Stimulated activated CD8-positive, alpha-beta memory T cell treated with anti-CD3 and anti-CD28 coated beads, Interleukin-4, amount 100 ng/mL, for 1 hour (primary cell): ENCODE measurements around the gene KCNMA1.

Experiments used
- DNase-seq, 2 donors: peaks; one replicate each; pipeline ENCODE4 v3.0.0-alpha.2; 2020; ENCODE audit warnings: low read depth in 2 of 2, low spot score in 1 of 2

KCNMA1 gene

DNA sequence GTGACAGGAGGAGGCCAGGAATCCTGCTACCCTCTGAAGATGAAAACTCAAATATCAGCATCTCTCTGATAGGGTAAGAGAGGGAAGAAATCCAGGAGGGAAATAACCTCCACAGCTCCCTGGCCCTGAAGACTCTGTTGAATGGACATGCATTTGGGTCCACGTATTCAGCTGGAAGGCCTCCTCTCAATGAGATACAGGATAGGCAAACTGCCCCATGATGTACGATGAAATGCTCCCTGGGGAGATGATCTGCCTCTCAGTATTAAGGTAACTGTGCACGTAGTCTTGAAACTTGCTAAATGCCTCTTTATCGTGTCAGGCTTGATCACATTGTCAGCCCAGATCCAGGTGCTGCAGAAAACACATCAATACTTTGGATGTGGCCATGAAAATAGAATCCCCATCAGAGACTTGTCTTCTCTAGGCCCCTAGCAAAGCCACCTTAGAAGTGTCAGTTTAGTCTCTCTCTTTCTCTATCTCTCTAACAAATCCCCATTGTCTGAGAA lies 384.0 kb downstream of the KCNMA1 start:
- DNase-seq, result no peak

DNA sequence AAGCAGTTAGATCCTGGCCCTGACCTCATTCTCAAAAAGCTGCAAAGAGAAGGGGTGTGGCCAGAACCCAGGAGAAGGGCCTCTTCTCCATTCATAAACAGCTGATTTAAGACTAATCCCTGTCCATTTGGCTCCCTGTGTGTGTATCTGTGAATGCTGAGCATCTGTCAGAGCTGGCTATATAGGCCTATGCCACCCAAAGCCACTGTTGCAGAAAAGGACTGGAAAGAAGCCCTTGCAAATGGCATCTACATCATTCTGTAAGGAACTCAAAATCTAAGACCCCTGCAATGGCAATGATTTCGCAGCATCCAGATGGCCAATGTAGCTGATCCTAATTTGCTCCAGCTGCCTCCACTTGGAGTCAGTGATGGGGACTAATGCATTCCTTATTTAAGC lies 384.5 kb downstream of the KCNMA1 start:
- no peak for DNase-seq

DNA sequence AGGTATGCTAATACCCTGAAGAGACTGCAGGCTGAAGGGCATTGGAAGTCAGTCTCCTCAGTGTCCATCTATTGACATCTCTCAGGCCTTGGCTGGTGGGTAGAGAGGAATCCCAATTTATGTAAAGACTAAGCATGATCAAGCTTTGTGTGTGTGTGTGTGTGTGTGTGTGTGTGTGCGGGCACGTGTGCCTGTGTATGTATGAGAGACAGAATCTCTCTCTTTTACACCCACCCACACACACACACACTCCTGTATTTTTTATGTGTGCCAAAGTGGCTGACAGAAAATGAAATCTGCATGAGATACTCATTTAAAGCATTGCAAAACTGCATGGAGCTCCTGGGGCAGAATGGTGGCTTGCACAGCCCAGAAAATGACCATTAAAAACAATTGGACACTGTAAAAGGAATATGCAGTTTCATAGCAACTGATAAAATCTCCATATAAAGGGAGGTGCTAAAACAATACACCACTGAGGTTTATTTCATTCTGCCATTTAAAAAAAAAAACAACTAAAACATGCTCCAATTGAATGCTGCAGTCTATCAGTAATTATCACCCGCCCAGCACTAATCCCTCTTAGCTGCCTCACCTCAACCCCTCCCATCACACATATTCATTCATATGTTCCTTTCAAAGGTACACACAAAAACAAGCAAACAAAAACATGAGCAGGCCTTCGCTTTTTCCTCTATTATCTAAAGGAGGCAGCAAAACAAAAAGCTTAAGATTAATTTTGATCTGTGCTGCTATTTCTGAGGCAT lies 385.0 kb downstream of the KCNMA1 start:
- no peak for DNase-seq

DNA sequence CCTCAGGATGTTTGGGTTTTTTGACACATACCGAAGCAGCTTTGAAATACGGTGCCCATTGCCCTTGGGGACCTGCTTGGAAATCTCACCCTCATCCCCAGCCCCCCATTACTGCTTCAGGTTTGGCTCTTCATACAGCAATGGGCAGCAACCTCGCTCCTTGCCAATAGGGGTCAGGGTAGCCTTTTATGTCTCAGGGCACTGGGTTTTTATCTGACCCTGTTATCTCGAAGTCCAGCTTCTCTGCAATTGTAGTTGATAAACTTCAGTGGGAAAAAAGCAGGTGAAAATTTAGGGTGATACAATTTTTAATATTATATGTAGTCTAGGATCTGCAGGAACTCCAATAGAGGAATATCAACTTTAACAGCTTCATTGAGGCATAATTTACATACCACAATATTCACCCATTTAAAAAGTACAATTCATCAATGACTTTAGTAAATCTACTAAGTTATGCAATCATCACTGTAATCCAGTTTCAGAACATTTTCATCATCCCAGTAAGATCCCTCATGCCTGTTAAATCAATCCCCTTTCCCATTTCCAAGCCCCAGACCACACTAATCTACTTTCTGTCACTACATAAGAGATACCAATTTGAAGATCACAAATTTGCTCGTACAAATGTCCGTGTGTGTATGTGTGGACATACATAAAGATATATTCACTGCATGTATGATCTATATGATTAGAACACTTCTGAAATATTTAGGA lies 386.2 kb downstream of the KCNMA1 start:
- DNase-seq, result no peak

DNA sequence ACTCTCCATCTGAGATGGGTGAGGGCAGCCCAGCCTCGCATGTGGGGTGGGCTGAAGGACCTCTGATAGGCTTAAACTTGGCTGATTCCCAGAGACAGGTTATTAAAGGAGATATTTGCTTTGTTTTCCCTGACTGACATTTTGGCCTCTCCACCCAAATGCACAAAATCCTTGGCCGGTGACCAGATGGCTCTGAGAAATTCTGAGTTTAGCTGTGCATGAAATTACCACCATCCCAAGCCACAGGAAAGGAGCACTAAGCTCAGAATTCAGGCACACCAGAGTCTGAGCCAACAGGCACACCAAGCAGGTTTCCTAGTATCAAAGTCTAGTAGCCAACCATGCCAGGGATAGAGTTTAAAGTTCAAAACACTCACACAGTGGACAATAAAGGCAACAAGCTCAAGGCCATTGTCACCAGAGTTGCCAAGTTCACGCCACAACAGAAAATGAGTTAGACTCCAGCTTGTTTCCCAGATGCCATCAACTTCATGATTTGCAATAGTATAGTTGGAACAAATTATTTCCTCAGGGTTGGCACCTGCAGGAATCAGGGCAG lies 387.6 kb downstream of the KCNMA1 start:
- DNase-seq, result no peak

DNA sequence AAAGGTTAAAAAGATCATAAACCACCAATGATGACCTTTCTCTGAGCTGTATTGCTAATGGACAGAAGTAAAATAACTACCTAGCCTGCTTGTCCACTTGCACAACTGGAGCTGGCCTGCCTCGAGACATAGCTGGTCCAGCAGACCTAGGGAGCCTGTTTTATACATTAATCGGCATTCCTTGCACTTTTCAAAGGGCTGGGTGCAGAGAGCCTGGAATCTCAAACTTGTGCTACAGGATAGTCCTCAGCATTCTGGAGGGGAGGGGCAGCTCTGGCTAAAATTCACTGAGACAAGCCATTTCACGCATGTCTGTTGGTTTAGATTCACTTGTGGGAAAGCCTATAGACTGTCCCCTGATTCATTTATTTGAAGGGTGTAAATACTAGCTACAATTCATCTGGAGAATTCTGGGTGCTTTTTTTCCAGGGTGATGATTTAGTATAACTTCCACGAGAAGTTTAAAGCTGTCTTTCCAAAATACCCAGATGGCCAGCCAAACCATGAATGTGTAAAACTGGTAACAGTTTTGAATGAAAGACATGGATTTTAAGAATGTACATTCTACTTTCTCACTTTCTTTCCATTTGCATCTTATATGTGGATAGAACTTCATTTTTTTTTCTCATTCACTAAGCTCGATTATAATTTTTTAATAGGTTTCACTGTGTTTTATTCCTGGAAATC lies 389.4 kb downstream of the KCNMA1 start:
- no peak for DNase-seq

DNA sequence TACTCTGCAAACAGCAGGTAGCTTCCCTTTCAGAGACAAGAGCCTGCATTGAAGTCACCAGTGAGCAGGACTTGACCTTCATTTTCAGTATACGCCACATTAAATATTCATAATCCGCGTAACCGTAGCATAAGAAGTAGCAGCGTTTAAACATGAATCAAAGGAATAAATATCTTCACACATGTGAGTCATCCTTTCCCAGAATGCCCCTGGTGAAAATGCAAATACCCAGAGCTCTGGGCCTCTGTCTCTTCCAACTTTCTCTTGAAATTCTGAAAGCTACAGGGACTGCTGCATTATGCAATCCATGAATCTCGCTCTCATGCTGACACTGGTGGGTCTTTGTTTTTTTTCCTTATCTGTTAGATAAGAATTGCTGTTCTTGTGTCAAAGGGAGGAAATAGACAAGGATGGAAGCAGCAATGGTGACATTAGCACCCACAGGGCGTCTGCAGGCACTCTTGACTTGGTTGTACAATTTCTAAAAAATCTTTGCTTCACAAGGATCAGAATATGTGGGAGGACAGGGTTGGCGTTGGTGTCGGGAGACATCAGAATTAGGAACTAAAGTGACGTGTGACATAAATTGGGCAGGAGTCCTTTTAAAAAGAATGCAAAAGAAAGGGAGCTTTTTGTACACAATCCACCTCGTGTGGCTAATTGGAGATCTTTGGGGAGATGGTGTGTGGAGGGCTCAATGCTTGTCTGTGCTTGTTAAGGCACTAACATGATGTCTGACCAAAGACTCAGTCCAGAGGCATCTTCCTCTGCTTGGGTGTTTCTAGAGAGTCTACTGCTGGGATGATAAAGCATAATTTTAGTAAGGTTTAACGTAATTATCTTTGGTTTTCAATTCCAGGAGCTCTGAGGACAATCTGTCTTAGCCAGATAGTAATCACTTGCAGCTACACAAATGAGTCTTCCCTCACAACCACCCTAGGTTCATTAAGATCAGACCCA lies 390.3 kb downstream of the KCNMA1 start:
- DNase-seq, result no peak

DNA sequence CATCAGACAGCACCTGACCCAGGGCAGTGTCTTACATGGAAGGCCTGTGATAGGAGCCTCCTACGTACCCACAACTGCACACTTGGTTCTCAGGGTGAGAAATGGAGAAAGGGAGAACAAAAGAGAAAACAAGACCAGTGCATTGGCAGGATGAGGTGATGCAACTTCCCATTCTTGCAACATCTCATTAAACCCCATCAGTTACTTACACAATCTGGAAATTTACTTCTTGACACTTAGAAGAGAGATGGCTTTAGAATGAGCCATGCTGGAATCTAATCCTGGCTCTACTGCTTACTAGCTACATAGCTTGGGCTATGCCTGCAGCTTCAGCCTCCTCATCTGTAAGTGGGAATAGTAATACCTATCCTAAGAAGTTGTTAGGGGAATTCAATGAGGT lies 391.7 kb downstream of the KCNMA1 start:
- no peak for DNase-seq

DNA sequence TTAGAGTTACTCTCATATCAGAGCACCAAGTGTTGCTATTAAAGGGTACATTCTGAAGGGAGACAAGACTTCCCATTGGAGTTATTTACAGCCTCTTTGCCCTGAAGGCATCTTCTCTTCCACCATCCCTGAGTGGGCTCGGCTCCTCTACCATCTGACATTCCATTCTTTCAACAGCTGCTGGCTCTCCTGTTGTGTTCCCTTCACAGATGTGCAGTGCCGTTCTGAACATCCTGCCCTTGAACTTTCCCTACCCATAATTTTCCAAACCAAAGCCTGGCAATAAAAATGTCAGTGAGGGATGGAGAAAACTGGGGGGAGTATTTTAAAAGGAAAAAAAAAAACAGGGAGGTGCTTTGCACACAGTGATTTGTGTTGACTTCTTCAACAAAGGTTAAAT lies 392.9 kb downstream of the KCNMA1 start:
- DNase-seq, result no peak

DNA sequence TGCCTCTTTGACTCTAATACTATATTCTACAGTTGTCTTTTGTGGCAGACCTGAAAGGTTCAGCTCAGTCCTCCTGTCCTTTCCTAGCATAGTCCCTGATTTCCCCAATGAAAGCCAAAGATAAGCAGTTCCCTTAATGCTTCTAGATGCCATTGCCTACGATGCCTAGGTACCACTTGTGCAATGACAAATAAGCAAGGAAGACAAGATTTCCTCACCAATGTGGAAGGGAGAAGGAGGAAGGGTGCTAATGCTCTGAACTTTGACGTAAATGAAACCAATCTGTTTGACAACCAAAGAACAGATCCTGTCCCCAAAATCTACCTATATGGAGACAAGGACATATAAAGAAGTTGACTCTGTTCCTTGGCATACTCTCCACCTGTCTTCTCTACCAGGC lies 393.3 kb downstream of the KCNMA1 start:
- DNase-seq, result no peak

DNA sequence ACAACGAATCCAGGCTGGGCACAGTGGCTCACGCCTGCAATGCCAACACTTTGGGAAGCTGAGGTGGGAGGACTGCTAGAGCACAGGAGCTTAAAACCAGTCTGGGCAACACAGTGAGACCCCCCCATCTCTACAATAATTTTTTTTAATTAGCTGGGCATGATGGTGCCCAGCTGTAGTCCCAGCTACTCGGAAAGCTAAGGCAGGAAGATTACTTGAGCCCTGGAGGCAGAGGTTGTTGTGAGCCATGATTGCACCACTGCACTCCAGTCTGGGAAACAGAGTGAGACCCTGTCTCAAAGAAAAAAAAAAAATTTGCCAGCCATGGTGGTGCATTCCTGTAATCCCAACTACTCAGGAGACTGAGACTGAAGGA lies 396.3 kb downstream of the KCNMA1 start:
- DNase-seq, result no peak

DNA sequence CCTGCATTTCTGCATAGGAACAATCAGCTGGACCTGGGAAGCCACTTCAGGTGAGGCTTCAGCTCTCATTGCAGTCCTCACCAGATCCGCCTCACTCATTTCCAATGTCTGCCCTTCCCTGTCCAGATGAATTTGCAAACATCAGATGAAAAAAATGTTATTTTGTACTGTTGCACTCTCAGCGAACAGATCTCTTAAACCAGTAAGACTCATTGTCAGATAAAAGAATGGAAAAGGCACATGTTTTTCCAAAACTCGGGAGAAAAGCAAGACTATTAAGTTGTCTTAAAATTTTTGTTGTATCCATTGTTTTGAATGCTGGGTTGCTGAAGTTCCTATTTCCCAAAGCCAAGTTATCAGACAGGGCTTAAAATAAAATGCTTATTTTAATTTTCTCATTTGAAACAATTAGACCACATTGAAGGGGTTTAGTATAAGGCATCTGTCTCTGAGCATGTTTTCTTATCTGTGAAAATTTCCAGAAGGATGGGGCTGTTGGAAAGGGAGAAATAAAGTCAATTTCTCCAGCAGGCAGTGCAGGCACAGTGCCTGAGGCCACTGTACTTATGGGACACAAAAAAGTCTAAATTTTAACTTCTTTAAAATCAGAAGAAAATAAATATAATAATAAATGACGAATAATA lies 396.8 kb downstream of the KCNMA1 start:
- no peak for DNase-seq

DNA sequence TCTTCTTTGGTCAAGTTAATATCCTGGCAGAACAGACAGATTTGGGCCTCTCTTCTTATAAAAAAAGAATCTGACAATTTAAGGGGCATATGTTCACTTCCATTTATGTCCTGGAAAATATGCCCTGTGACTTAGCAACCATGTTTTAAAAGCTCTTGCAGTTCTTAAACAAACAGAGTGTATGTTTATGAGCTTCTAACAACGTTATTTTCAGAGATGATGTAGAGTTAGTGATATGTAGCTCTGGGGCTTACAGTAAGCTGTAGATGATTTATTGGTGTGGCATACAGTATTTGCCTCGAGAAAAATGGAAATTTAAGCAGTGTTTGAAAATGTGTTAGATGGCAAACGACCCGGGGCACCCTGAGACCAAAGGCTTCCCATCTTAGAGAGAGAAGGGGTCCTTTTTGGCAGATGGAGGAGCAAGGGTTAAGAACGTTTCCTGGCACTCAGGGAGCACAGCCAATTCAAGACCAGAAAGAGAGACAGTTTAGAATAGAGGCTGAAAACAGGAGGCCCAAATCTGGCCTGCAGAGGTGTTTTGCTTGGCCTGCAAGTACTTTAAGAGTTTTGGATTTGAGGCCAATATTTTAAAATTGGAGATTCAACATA lies 397.5 kb downstream of the KCNMA1 start:
- no peak for DNase-seq

DNA sequence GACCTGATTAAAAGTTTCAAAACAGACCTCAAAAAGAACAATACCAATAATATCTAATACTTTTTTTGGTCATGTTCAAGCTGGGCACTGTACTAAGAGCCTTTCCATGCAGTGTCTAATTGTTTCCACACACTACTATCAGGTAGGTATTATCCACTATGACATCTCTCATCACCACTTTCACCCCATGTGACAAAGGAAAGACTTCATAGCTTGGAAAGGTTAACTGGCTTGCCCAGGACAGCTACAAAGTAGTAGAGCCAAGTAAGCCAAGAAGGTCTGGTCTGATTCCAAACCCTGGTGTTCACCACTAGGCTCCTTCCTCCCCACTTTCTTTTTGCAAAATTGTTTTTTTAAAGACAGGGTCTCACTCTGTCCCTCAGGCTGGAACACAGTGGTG lies 400.5 kb downstream of the KCNMA1 start:
- DNase-seq, result no peak

DNA sequence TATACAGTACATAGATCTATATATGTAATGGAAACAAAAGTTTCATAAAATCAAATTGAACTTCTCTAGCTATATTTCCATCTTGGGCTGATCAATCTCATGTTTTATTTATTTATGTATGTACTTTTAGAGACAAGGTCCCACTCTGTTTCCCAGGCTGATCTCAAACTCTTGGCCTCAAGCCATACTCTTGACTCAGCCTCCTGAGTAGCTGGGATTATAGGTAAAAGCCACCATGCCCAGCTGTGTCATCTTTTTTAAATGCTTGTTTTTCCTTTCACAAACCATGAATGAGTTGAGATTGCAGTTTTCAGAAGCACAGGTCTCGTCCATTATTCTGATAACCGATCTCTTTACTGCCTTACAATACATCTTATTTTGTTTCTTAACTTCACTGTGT lies 400.9 kb downstream of the KCNMA1 start:
- no peak for DNase-seq

DNA sequence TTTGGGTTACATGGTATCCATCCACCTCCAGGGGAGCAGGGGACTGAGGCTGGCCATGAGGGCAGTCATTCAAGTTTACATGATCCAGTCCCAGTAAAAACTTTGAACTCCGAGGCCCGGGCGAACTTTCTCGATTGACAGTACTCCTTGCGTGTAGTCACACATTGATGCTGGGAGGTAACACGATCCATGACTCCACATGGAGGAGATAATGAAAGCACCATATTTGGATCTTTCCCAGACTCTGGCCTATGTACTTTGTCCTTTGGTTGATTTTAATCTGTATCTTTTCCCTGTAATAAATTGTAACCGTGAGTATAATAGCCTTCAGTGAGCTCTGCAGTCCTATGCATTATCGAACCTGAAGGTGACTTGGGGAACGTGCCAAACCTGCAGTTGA lies 401.6 kb downstream of the KCNMA1 start:
- no peak for DNase-seq

DNA sequence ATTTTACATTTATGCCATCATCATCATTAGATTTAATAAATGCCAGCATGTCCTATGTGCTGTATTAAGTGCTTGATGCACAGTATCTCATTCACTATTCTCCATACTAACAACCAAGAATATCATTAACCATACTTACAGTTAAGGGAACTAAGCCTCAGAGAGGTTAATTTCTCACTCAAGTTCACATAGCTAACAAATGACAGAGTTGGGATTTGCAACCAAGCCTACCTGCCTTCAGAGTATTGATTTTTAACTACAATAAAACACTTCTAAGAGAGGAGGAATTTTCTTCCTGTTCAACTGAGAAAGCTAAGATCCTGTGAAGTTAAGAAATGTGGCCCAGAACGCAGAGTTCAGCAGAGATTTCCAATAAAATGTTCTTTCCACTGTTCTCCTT lies 403.0 kb downstream of the KCNMA1 start:
- DNase-seq, result no peak

DNA sequence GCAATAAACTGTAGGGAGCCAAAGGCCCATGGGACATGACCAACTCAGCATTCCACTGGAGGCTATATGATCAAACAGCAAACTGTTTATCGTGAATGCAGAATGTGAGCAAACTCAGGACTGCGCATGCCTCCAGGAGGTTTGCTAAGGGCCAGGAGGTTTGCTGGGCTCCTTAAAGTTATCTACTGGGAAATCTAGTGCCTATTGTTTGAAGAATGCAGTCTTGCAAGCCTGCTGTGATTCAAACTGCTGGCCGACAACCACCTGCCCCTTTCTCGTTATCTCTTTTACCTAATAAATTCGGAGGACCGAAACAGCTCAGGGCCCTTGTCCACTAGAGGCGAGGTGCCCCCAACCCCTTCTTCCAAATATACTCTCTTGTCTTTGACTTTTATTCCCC lies 404.1 kb downstream of the KCNMA1 start:
- DNase-seq, result no peak

DNA sequence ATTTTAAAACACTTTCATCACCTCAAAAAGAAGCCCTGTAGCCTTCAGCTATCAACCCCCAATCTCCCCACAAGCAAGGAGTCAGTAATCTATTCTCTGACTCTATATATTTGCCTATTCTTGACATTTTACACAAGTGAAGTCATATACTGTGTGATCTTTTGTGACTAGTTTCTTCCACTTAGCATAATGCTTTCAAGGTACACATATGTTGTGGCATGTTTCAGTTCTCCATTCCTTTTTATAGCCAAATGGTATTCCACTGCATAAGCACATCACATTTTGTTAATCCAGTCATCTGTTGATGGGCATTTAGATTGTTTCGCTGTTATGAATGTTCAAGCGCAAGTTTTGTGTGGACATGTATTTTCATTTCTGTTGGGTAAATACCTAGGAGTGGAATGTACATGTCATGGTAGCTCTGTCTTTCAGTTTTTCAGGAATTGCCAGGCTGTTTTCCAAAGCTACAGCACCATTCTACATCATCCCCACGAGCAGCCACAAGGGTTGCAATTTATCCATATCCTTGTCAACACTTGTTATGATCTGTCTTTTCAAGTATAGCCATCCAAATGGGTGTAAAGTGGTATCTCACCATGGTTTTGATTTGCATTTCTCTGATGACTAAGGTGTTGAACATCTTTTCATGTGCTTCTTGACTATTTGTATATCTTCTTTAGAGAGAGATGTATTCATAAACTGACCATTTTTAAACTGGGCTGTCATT lies 405.6 kb downstream of the KCNMA1 start:
- DNase-seq, result no peak
